HEK293T (cell line): ENCODE results near the gene NR4A2.

ENCODE experiments used
- CTCF ChIA-PET: fragments of 350-600 bp; formaldehyde crosslinking; extraction: SDS; loops from one replicate; lab custom pipeline; 2021; ENCODE audit warnings: antibody characterized with exemption, inconsistent platforms; lab: Yijun Ruan, JAX
- POLR2A ChIA-PET: fragments of 350-600 bp; formaldehyde crosslinking; extraction: SDS; loops from one replicate; lab custom pipeline; 2020; ENCODE audit warnings: antibody characterized with exemption, inconsistent platforms; lab: Yijun Ruan, JAX
- DNase-seq: peaks from one replicate; pipeline ENCODE4 v3.0.0; 2012; ENCODE audit warnings: mixed read lengths; ENCODE audit errors: extremely low spot score
- ARNT ChIP-seq: fragments of 450-650 bp; IDR thresholded peaks from 2 replicates; pipeline ENCODE4 v1.6.1; 2017; ENCODE audit warnings: mild to moderate bottlenecking
- BHLHE40 ChIP-seq: fragments of 450-650 bp; IDR thresholded peaks from 2 replicates; pipeline ENCODE4 v1.6.1; 2016; ENCODE audit warnings: mild to moderate bottlenecking, moderate library complexity, borderline replicate concordance
- CTBP1 ChIP-seq: fragments of 450-650 bp; IDR thresholded peaks from 2 replicates; pipeline ENCODE4 v1.6.1; 2016; ENCODE audit warnings: borderline replicate concordance
- ELF4 ChIP-seq: fragments of 450-650 bp; IDR thresholded peaks from 2 replicates; pipeline ENCODE4 v1.6.1; 2017; ENCODE audit warnings: antibody characterized with exemption
- FOXA1 ChIP-seq: fragments of 450-650 bp; IDR thresholded peaks from 2 replicates; pipeline ENCODE4 v1.6.1; 2016; ENCODE audit warnings: mild to moderate bottlenecking
- FOXK2 ChIP-seq: fragments of 450-650 bp; IDR thresholded peaks from 2 replicates; pipeline ENCODE4 v1.6.1; 2016; ENCODE audit warnings: mild to moderate bottlenecking
- FOXM1 ChIP-seq: fragments of 450-650 bp; IDR thresholded peaks from 2 replicates; pipeline ENCODE4 v1.6.1; 2017; ENCODE audit warnings: mild to moderate bottlenecking, borderline replicate concordance
- HDGF ChIP-seq: fragments of 450-650 bp; IDR thresholded peaks from 2 replicates; pipeline ENCODE4 v1.6.1; 2017; ENCODE audit warnings: antibody characterized with exemption, borderline replicate concordance
- L3MBTL2 ChIP-seq: fragments of 450-650 bp; conservative IDR thresholded peaks from 2 replicates; pipeline ENCODE4 v1.6.1; 2016; ENCODE audit warnings: mild to moderate bottlenecking
- LEF1 ChIP-seq: fragments of 450-650 bp; IDR thresholded peaks from 2 replicates; pipeline ENCODE4 v1.6.1; 2017; ENCODE audit warnings: mild to moderate bottlenecking, borderline replicate concordance
- NFRKB ChIP-seq: fragments of 450-650 bp; IDR thresholded peaks from 2 replicates; pipeline ENCODE4 v1.6.1; 2016; ENCODE audit warnings: mild to moderate bottlenecking, moderate library complexity
- PKNOX1 ChIP-seq: fragments of 450-650 bp; IDR thresholded peaks from 2 replicates; pipeline ENCODE4 v1.6.1; 2016
- SP1 ChIP-seq: fragments of 450-650 bp; IDR thresholded peaks from 2 replicates; pipeline ENCODE4 v1.6.1; 2017
- SUZ12 ChIP-seq: fragments of 450-650 bp; IDR thresholded peaks from 2 replicates; pipeline ENCODE4 v1.6.1; 2016; ENCODE audit warnings: mild to moderate bottlenecking
- TARDBP ChIP-seq: fragments of 450-650 bp; IDR thresholded peaks from 2 replicates; pipeline ENCODE4 v1.6.1; 2016
- ZNF384 ChIP-seq: fragments of 450-650 bp; IDR thresholded peaks from 2 replicates; pipeline ENCODE4 v1.6.1; 2016

NR4A2 gene

DNA sequence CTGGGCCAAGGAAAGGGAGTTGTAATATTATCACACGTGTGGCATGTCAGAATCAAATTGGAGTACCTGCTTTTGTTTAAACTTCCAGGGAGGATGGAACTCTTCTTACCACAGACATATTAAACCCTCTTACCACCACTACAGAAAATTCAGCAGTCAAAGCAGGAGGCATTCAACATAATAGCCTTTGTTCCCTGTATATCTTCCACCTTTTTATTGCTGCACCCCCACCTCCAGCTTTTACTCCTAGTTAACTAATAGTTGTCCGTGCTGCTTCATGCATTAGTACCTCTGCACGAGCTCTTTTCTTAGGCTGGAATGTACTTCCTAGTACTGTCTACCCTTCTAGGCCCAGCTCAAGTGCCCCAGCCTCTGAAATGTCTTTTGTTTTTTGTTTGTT is 14.9 kb upstream of the NR4A2 start:
- CTCF ChIA-PET = interaction anchor here (0.6 kb wide), 1 partner anchor 11 kb away, joined by 3 read pairs; no protein-coding TSS in a partner anchor
- no peak for DNase-seq

GRCh38 chr2:156346731-156347130 is 14.2 kb upstream of the NR4A2 start:
- ChIA-PET POLR2A (no interaction called here), CTCF (no interaction called here)
- TF ChIP-seq FOXA1 (no peak), HDGF (no peak), BHLHE40 (no peak), ELF4 (no peak), FOXK2 (no peak), L3MBTL2 (no peak), PKNOX1 (no peak), CTBP1 (no peak), LEF1 (no peak), TARDBP (no peak), ARNT (no peak), ZNF384 (no peak)

More for the DNA sequence above, 14.9 kb upstream of the NR4A2 start:
- POLR2A ChIA-PET = interaction anchor here (1.2 kb wide), 1 partner anchor 13 kb away, joined by 3 read pairs; no protein-coding TSS in a partner anchor
- no peak for TF ChIP-seq PKNOX1
- no peak for TF ChIP-seq SUZ12
- no peak for TF ChIP-seq CTBP1
- TF ChIP-seq FOXM1 = no peak
- TF ChIP-seq TARDBP = no peak
- TF ChIP-seq L3MBTL2 = no peak
- TF ChIP-seq ELF4 = no peak
- no peak for TF ChIP-seq ARNT
- TF ChIP-seq SP1 = no peak
- no peak for TF ChIP-seq LEF1
- no peak for TF ChIP-seq FOXA1
- TF ChIP-seq BHLHE40 = no peak
- no peak for TF ChIP-seq HDGF
- no peak for TF ChIP-seq ZNF384
- TF ChIP-seq FOXK2 = no peak
- TF ChIP-seq NFRKB = no peak

DNA sequence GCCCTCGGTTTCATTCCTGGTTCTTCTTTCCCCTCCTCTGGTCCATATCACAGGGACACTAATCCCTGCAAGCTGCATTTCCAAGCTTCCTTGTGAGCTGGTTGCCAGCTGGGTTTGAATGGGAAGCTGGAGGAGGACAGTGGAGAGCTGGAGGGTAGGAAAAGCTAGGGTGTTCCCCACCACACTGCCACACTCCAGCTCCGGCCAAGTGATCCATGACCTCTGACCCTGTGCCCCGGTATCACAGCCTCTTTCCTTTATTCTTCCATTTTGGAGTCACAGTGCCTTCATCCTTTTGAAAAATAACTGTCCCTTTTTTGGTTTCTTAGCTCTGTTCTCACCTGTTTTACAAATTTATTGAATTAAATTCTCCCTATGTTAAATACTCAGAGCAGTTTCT is 13.1 kb upstream of the NR4A2 start:
- no peak for TF ChIP-seq SUZ12
- no peak for TF ChIP-seq CTBP1
- TF ChIP-seq FOXM1 = no peak
- no peak for TF ChIP-seq FOXA1
- TF ChIP-seq TARDBP = no peak
- TF ChIP-seq HDGF = no peak
- TF ChIP-seq ELF4 = no peak
- no peak for TF ChIP-seq PKNOX1
- no peak for TF ChIP-seq LEF1
- no peak for TF ChIP-seq L3MBTL2
- no peak for TF ChIP-seq ZNF384
- TF ChIP-seq FOXK2 = no peak
- TF ChIP-seq SP1 = no peak
- TF ChIP-seq NFRKB = no peak
- TF ChIP-seq ARNT = no peak
- no peak for TF ChIP-seq BHLHE40
- no peak for DNase-seq
- ChIA-PET POLR2A (no interaction called here), CTCF (no interaction called here)

More at GRCh38 chr2:156346731-156347130, 14.2 kb upstream of the NR4A2 start:
- DNase-seq = no peak

DNA sequence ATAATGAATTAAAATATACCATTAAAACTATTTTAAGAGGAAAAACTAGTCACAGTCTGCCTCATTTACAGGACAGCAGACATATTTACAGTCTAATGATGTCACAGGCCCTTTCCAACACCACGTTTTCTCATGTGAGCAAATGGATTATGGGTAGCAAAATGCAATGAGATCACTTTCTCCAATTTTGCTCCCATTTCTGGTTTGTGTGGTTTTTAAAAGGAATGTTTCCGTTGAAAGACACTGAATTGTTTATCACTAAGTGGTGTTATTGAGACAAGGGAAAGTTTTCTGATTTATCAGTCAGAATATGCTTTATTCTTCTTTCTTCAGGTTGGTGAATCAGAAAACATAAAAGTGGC is 11.4 kb upstream of the NR4A2 start:
- DNase-seq = no peak
- no peak for TF ChIP-seq SUZ12
- TF ChIP-seq SP1 = no peak
- no peak for TF ChIP-seq L3MBTL2
- no peak for TF ChIP-seq CTBP1
- no peak for TF ChIP-seq TARDBP
- no peak for TF ChIP-seq PKNOX1
- TF ChIP-seq LEF1 = no peak
- TF ChIP-seq ARNT = no peak
- TF ChIP-seq HDGF = no peak
- no peak for TF ChIP-seq FOXM1
- no peak for TF ChIP-seq ZNF384
- TF ChIP-seq BHLHE40 = no peak
- TF ChIP-seq FOXA1 = no peak
- no peak for TF ChIP-seq FOXK2
- TF ChIP-seq NFRKB = no peak
- no peak for TF ChIP-seq ELF4
- POLR2A ChIA-PET = interaction anchor here (1.2 kb wide), 1 partner anchor 10 kb away, joined by 4 read pairs; no protein-coding TSS in a partner anchor
- CTCF ChIA-PET = no interaction called here

GRCh38 chr2:156343096-156343939 is 10.8 kb upstream of the NR4A2 start:
- CTCF ChIA-PET = no interaction called here
- no peak for DNase-seq
- POLR2A ChIA-PET = interaction anchor here (0.9 to 1.5 kb wide), 5 partner anchors 8 to 75 kb away, joined by 3 to 5 read pairs (median 4); no protein-coding TSS in a partner anchor

More at GRCh38 chr2:156343096-156343939, 10.8 kb upstream of the NR4A2 start:
- TF ChIP-seq L3MBTL2 = no peak; the same call in 1 of the 2 replicates
- TF ChIP-seq FOXA1 = no peak
- TF ChIP-seq SP1 = no peak
- no peak for TF ChIP-seq BHLHE40
- no peak for TF ChIP-seq CTBP1
- no peak for TF ChIP-seq ELF4
- no peak for TF ChIP-seq LEF1
- no peak for TF ChIP-seq SUZ12
- TF ChIP-seq NFRKB = no peak
- TF ChIP-seq PKNOX1 = no peak
- TF ChIP-seq HDGF = no peak
- TF ChIP-seq TARDBP = no peak
- TF ChIP-seq FOXM1 = no peak
- no peak for TF ChIP-seq FOXK2
- TF ChIP-seq ARNT = no peak
- TF ChIP-seq ZNF384 = no peak
